HG03066 (cell line): ENCODE measurements around the gene NSD2.

ENCODE experiments used
- ATAC-seq: cut with Tn5 transposase; IDR thresholded peaks from one replicate; pipeline ENCODE4 v1.9.1; 2021; ENCODE audit warnings: low read depth; ENCODE audit not compliant: unreplicated experiment

The NSD2 gene

DNA sequence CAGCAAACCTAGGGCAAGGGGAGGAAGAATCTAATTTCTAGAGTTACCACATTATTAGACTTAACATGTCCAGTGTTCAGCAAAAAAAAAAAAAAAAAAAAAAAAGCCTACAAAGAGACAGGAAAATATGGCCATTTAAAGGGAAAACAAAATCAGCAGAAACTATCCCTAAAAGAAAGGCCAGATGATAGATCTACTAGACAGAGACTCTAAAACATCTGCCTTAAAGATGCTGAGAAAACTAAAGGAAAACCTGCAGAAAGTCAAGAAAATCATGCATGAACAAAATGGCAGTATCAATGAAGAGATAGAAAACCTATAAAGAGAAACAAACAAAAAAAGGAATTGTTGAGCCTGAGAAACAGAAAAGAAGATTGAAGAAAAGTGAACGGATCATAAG is 93.8 kb downstream of the NSD2 start:
- ATAC-seq: no peak

- no peak for ATAC-seq
Observed at GRCh38 chr4:1967512-1968149, 96.4 kb downstream of the NSD2 start.

DNA sequence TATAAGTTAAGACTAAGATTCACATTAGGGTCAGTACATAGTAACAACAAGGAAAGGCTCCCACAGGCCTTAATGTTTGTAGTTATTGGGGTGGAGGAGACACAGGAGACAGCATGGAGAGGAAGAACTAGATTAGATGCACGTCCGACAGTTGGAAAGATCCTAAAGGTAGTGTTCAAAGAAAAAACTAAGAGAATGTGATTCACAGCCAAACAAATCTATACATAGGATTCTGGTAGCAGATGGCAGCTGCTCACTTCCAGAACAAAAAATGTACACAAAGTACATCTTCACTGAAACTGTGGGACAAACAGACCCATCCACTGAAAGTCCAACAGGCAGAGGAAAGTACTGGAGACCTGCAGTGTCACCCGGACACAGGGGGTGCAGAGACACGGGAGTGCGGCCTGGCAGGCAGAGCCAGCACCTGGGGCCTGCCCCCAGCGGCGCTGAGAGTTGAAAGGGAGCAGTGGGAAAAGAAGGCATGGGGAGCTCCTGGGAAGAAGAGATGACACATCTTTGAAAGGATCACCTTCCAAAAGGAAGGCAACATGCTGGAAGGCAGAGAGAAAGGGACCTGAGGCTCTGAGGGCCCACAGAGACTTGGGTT is 97.6 kb downstream of the NSD2 start:
- no peak for ATAC-seq

DNA sequence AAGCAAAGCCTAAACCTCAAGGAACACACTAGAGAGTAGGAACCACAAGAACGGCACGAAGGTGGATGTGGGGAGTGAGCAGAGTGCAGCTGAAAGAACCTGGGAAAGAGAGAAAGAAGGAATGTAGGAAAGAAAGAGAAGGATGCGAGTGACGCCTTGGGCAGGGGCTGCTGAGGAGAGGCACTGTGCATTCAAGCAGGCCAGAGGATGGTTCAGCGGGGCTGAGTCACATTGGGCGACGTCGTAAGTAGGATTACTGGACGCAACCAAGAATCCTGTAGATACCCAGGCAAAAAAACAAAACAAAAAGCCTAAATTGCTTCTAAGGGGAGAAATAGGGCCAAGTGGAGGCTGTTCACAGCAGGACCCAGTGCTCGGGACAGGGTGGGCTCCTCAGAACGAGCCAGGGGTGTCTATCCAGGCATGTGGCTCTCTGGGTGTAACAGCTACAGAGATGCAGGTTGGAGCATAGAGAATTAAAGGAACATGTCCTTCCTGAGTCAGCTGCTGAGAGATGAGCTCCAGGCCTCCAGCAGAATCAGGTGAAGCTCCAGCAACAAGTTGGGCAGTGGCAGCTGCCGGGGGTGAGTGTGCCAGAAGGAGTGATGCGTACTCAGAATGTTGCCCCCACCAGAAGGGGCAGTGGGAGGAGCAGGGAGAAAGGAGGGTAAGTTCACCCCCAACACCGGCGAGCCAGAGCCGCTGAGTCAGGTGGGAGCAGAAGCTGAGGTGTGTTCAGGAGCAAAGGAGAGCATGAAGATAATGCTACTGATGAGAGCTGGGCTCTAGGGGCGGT is 98.9 kb downstream of the NSD2 start:
- ATAC-seq: no peak

- no peak for ATAC-seq
Observed at GRCh38 chr4:1970926-1971325, 99.7 kb downstream of the NSD2 start.

DNA sequence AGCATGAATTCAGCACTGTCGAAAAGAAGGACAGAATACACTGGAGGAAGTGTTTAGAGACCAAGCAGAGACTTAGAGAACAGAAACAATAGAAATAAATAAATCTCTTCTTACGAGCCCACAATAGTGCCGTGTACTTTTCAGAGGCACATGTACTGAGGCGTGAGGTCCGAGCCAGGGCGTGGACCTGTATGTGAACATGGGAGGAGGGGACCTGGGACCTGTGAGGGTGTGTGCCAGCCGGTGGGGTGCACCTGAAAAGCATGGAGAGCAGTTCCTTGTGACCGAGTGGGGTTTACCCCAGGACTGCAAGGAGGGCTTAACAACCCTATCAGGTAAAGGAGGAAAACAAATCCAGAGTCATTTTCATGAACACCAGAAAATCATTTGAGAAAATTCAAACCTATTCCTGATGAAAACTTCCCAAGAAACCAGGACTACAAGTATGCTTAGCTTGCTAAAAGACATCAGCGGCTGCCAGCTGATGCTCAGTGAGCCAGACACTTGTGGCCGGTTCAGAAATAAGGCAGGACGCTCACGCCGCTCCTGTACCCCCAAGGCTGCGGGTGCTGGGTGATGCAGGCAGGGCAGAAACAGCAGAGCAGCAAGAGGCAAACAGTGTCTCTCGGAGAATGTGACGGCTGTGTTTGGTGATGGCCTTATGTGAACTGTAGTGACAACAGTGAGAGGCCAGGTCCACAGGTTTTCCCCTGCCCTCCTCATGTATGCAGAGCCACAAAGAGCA is 100.4 kb downstream of the NSD2 start:
- no peak for ATAC-seq

DNA sequence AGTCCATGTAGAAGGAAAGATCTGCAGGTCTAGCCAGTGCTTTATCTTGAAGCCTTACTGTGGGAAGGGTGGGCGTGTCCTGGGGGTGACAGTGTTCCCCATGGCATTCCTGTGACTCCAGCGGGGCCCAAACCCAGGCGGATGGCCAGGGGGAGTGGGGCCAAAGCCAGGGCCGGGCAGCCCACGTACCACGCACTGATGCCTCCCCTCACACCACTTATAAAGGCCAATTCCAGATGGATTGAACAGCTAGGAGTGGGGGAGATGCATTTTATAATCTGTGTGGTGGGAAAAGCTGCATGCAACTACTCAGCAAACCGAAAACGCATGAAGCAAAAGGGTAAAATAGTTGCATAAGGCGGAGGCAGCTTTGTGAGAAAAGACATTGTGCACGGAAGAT is 101.2 kb downstream of the NSD2 start:
- ATAC-seq: no peak

DNA sequence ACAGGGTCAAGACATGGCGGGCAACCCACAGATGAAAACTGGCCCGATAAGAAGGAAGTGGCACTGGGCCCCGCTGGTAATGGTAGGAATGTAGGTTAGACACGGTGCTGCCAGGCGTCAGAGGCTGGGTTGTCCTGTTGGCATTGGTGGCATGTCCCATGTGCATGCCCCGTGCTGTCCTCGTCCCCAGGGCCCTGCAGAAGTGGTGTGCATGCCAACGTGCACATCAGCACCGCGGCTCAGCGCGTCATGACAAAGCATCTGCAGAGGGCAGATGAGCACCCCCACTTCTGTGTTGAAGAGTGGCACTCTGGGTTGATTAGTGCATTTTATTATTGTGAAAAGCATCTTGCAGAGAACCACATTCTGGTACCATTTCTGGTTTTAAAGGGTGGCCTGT is 102.0 kb downstream of the NSD2 start:
- no peak for ATAC-seq

- no peak for ATAC-seq
Observed at GRCh38 chr4:1973661-1974060, 102.5 kb downstream of the NSD2 start.

GRCh38 chr4:1974840-1975239 is 103.6 kb downstream of the NSD2 start:
- no peak for ATAC-seq

DNA sequence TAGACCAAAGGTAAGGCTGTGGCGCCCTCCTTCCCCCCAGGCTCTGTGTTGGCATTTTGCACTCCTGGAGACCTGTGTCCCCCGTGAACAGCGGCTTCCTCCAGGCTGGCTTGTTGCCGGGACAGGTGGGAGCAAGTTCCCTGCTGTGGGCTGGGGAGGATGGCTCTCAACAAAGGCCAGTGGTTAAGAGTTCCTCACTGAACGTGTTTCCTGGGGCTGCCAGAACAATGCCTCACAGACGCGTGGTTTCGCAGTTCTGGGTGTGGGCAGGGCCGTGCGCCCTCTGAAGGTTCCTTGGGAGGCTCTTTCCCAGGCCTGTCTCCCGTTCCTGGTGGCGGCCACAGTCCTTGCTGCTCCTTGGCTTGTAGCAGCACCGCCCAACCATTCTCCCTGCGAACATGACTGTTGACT is 104.2 kb downstream of the NSD2 start:
- no peak for ATAC-seq

GRCh38 chr4:1975880-1976279 is 104.7 kb downstream of the NSD2 start:
- ATAC-seq: no peak

- no peak for ATAC-seq
Observed at GRCh38 chr4:1976416-1977352, 105.5 kb downstream of the NSD2 start.

GRCh38 chr4:1978226-1978625 is 107.0 kb downstream of the NSD2 start:
- ATAC-seq: no peak

- no peak for ATAC-seq
Observed at GRCh38 chr4:1978741-1979476, 107.7 kb downstream of the NSD2 start.

DNA sequence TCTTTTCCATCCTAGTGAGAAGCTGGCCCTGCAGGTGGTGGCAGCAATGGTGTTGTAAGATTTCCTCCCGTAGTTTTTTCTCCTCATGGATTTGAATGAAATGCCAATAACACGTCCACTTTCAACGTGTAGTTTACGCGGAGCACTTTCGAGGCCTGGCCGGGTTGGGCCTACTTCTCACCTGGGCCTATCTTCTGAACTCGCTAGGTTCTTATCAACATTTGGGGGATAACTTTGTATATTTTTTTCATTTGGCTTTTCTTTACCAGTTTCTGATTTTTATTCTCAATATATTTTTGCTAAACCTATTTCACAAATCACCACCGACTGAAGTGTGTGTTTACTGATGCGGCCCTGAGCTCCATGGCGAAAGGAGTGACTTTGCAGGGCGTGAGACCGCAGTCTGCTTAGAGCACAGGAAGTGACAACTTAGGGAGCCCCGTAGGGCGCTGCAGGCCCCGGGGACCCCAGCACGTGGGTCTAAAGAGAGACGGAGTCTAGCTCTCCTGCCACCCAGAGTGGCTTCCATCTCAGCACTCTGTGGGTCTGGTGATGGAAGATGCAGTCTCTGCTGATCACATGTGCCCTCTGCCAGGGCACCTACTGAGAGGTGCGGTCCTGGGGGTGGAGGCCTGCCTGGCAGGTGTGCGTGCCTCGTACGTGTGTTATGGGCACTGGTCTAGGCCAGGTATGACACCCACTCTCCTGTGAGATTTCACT is 108.4 kb downstream of the NSD2 start:
- ATAC-seq: no peak

- no peak for ATAC-seq
Observed at GRCh38 chr4:1980561-1981041, 109.4 kb downstream of the NSD2 start.

- no peak for ATAC-seq
Observed at GRCh38 chr4:1981251-1982058, 110.3 kb downstream of the NSD2 start.
